Central memory CD4-positive, alpha-beta T cell (primary cell): ENCODE data around the gene RHBDL1.
"Not testable (repeated sequence)": the region's sequence is repeated elsewhere in the genome, so short reads cannot be mapped to it uniquely, and the experiment has no call there.

Source experiments
- DNase-seq: peaks from one replicate; pipeline ENCODE4 v3.0.0; 2022

The RHBDL1 gene

GRCh38 chr16:687499-687898 is 12.0 kb downstream of the RHBDL1 start:
- DNase-seq: no peak

GRCh38 chr16:689175-689897 is 13.9 kb downstream of the RHBDL1 start:
- DNase-seq: no peak

- not testable (repeated sequence) for DNase-seq
Observed at GRCh38 chr16:691242-691641, 15.8 kb downstream of the RHBDL1 start.

DNA sequence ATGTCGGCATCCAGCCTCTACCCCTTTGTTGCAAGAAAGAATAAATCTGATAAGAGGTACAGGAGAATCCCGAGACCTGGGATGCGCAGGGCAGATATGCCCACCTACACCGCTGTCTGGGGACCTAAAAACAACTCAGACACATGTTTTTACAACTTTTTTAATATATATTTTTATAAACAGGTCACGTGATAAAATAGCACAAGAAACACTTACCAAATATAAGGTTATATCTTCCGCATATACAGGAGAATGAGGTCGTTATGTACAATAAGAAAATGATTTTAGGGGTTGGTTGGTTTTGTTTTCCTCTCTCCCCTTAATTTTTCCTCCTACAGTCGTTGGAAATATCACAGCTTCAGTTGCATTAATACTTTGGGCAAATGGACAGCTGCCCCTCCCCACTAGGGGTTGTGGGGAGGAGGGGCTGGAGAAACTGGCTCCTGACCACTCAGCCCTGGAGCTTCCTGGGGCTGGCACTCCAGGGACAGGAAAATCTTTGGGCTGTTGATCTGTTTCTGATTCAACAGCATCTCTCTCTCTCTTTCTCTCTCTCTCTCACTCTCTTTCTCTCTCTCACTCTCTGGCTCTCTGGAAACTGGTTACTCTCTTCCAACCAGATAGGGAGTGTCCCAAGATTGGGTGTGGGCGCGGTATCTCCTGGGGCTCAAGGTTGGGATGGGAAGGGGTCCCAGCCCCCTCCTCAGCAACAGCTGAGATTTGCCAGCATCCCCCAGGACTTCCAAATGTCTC is 17.1 kb downstream of the RHBDL1 start:
- no peak for DNase-seq

DNA sequence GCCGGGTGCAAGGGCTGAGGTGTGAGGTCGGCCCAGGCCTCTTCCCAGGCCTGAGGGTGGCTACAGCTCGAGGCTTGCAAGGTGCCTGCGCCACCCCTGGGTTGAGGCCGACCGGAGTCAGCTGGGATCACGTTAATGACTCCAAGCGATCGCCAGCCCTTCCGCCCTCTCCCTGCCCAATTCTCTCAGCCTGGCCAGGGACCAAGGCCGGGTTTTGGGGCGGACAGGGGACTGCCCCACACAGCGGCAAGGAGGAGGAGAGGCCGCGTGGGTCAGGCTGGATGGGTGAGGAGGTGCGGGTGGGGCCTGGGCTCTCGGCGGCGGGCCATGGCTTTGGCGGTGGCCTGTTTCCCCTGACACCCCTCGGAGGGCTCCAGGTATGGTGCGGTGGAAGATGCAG is 17.9 kb downstream of the RHBDL1 start:
- no peak for DNase-seq

GRCh38 chr16:693766-694165 is 18.3 kb downstream of the RHBDL1 start:
- DNase-seq: no peak

DNA sequence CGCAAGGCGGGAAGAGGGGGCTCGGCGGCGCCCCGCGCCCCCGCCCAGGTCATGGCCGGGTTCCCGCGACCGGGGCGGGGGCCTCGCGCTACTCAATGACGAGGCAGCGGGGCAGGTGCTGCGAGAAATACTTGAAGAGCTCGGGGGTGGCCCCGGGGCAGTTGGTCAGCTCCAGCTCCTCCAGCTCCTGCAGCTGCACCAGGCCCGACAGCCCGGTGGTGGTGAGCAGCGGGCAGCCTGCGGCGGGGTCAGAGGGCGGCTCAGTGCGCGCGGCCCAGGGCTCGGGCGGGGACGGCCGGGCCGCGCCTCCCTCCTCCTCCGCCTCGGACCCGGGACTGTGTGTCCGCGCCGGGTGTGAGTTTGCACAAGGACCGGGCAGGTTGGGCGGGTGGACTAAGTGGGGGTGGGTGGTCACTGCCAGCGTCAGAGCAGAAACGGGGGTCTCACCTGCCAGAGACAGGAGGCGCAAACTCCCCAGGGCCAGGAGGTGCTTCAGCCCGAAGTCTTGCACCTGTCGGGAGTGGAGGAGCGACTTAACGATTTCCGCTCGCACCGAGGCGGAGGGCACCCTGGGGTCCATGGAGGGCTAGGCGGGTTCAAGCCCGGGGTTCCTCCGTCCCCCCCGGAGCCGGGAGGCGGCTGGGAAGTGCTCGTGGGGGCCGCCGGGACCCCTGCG is 18.9 kb downstream of the RHBDL1 start:
- no peak for DNase-seq

GRCh38 chr16:694863-695354 is 19.4 kb downstream of the RHBDL1 start:
- no peak for DNase-seq

DNA sequence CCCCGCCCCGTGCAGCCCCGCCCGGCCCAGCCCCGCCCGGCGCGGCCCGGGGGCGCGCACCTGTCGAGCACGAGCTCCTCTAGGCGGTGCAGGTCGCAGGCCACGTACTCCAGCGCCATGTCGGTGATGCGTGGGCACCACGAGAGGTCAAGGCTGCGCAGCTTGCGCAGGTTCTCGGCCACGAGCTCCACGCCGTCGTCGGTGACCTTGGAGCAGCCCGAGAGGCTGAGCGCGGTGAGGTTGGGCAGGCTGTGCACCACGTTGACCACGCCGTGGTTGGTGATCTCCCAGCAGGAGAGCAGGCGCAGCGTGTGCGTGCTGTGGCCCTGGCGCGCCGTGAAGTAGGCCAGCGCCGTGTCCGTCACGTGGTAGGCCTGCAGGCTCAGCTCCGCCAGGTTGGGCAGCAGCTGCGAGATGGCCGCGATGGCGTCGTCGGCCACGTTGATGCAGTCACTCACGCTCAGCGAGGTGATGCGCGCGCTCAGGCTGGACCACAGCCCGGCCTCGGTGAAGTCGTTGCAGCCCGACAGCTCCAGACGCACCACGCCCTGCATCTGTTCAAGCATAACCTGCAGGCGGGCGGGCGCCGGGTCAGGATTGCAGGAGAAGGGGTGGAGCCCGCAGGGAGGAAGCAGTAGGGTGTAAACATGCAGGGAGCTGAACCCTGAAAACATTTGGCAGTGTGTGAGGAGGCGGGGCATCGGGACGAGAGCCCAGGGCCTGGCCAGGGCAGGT is 20.1 kb downstream of the RHBDL1 start:
- peak; percentile 71 for DNase-seq

DNA sequence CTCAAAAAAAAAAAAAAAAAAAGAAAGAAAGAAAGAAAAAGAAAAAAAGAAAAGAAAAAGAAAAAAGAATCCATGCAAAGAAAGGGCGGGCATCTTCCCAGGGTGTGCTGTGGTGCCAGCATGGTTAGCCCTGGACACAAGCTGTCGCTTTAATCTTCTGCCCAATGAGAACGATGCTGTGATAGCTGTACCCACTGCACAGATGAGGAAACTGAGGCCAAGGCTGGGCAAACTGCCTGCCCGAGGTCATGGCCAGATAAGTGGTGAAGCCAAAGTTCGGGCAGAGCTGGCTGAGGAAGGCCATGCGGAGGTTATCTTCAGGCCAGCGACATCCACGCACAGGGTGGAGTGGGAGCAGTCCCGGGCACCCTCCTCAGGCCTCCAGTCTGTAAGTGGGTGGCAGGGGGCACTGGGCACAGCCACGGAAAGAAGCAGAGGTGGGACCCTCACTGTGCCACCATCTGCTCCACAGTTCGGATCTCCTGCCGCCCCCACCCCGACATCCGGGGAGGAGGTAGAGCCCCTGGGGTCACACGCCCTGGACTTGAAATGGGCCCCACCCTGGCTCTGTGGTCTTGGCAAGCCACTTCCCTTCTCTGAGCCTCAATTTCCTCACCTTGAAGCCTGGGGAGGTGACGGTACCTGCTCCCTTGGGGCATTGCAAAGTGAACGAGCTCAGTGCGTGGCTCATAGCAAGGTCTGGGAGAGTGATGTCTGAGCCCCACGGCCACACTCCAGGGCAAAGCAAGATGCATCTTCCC is 23.6 kb downstream of the RHBDL1 start:
- peak; percentile 45 for DNase-seq

DNA sequence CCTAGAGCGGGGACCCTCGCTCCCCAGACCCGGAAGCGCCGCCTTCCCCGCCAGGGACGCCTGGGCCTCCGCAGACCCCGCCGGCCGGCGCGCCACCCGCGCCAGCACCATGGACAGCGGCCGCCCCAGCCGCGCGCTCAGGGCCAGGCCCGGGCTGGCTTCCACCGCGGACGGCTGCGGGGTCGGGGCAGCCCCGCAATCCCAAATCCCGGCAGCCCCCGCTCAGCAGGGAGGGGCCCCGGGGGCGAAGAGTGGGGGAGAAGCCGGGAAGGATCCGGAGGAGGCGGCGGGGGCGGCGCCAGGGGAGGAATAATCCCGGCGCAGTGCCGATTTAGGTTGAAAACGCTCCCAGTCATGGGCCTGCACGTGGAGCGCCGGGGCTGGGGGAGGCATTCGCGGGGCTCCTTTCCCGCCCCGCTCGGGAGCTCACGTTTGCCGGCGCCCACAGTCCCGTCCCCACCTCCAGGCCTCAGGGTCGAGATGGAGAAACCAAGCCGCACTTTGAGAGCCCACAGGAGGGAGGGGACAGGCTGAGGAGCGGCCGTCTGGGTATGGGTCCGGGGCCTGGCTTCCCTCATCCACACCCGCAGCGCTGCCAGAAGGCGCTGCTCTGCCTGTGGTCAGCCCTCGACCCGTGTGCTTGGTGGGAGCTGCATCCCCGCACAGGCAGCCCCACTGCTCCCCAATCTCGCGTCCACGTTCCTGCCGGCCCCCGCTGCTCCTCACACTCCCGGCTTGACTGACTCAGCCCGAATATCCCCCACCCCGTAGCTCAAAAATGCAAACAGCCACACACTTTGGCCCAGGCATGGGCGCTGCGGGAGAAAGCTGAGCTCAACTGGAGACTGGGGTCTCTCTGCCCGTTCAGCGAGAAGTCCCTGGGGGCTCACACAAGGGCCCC is 25.5 kb downstream of the RHBDL1 start:
- peak; percentile 50 for DNase-seq

- DNase-seq: no peak
Observed at GRCh38 chr16:702341-702740, 26.9 kb downstream of the RHBDL1 start.

DNA sequence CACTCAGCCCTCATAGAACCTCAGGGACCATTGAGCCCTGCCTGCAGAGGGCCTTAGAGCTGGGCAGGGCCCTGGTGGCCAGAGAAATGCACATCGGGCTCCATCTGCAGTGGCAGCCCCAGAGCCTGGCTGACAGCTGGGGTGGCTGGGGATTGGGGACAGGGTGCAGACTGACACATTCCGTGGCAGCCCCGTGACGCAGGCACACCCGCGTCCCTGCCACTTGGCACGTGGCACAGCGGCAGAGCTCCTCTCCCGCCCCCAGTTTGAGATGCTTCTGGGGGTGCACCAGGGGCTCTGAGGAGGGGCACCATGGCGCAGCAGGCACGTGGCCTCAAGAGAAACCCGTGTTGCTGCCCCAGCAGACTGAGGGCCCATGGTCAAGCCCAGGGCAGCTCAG is 27.9 kb downstream of the RHBDL1 start:
- DNase-seq: no peak

DNA sequence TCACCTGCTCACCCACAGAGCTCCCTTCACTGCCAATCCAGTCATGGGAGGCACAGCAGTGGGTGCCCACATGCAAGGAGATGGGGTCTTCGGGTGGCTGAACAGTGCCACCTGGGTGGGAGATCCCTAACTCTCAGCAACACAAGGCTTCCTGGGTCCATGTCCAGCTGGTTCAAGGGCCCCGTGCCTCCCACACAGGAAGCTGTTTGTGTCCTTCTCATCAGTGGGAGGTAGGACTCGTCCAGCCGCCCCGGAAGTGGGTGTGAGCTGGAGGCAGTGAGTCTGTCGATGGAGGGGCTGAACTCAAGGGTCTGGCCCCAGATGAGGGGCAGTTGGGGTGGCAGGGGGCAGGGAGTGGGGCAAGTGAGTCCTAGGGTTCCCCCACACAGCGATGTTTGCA is 28.6 kb downstream of the RHBDL1 start:
- DNase-seq: no peak

DNA sequence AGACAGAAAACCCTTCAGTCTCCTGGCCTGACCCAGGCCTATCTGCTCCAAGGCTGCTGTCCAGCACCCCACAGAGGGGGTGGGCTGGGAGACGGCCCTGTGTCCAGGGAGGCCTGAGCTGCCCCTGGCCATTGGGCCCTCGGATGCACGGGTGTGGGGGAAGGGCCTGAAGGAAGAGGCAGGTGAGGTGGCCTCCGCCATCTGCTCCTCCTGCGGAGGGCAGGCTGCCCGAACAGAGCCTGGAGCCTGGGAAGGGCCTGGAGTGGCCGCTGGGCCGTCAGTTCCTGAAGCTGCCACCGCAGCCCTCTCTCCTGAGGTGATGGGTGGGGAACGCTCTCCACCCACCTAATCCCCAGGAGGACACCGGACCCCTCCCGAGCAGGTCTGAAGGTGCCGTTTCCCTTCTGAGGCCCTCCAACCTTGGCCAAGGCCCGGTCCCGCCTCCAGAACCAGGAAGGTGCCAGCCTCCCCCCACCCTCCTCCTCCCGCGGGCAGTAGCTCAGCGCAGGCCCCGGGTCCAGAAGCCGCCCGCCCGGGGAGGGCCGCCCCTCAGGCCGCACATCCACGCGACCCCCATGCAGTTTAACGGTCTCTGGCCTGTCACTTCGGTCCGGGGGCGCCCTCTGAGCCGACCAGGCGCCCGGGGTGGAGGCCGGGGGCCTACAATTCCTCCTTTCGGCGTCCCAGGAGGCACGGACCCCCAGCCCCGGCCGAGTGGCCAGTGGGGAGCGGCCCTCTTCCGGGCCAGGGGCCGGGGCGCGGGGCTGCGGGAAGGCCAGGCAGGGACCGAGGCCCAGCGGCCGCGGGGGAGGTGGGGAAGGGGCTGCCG is 29.3 kb downstream of the RHBDL1 start:
- DNase-seq: no peak

DNA sequence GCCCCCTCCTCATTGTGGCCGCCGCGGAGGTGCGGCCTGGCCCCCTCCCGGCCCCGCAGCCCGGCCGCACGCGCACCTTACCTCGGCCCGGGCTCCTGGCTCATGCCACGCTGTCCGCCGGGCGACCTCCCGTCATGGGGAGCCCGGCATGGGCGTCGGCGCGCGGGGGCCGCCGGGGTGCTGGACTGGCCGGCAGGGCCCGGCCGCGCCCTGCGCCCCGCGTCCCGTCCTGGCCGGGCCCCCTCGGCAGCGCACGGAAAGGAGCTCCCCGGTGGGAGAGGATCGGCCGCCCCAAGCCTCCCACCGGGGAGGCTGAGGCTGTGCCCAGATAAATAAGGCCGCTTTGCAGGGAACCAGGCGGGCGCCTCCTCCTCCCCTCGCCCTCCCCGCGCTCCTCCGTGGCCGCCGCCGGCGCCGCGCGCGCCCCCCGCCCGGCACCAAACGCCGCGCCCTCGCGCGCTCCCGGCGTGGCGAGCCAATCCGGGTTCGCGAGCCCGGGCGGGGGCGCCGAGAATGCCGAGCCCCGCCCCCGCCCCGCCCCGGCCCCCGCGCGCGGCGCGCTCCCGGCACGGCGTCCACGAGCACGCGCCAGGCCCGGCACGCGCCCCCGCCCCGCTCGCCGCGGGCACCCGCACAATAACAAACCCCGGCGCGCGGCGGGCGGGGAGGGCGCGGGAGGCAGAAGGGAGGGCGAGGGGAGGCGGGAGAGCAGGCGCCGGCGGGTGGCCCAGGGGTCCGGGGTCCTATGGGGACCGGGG is 30.1 kb downstream of the RHBDL1 start, which contains the start of gene FBXL16:
Gene FBXL16, minus strand, starts transcription at position 371 of the 758 bp plus-strand sequence. CDS start 8,396 bp downstream, outside the sequence.
- DNase-seq: no peak

GRCh38 chr16:706189-707061 is 31.0 kb downstream of the RHBDL1 start:
- no peak for DNase-seq

- no peak for DNase-seq
Observed at GRCh38 chr16:707062-707538, 31.6 kb downstream of the RHBDL1 start.
